ENCODE data around the gene TNNT1.
"Not testable (repeated sequence)": the region's sequence is repeated elsewhere in the genome, so short reads cannot be mapped to it uniquely, and the experiment has no call there.

Gene TNNT1, protein sequence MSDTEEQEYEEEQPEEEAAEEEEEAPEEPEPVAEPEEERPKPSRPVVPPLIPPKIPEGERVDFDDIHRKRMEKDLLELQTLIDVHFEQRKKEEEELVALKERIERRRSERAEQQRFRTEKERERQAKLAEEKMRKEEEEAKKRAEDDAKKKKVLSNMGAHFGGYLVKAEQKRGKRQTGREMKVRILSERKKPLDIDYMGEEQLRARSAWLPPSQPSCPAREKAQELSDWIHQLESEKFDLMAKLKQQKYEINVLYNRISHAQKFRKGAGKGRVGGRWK

GRCh38 chr19:55149078-55150003 is at the start of gene TNNT1:
Gene TNNT1, minus strand, starts transcription at chr19:55149206. Its CDS starts 2,049 bp downstream, at chr19:55147157.
- no peak for DNase-seq (ENCODE audit: low read depth in 2 of 3, low spot score in 2 of 3)

DNA sequence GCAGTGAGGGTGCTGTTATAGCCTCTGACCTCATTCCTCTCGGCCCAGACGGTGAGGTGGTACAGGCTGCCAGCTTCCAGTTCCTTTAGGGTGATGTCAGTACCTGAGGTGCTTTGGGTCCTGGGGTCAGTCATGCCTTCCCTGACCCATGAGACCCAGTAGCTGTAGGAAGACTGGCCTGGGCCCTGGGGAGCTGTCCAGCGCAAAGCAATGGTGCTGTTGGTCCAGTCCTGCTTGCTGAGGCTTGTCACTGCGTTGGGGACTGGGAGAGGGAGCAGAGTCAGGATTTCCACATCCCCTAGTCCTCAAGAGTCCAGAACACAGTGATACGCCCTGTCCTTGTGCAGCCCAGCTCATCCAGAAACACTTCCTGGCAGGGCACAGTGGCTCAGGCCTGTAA is 49.6 kb upstream of the TNNT1 start:
- DNase-seq (ENCODE audit: low read depth in 2 of 3, low spot score in 2 of 3): no peak

- DNase-seq (ENCODE audit: low read depth in 2 of 3, low spot score in 2 of 3): no peak
Measured at GRCh38 chr19:55197528-55197927, 48.5 kb upstream of the TNNT1 start.

DNA sequence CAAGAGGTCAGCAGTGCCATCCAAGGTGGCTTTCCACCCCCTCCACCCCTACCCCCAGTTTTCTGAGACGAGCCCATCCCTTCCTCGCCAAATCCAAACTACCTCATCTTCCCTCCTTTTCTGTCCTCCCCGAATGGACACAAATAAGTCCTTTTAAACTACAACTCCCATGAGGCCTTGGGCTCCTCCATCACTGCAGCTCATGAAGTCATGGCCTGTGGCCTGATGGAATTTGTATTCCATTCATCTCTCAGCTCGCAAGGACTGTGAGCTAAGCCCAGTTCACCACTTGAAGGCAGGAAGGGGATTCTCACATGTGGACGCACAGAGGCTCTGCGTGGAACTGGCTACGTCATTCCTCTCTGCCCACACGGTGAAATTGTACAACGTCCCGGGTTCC is 47.8 kb upstream of the TNNT1 start:
- no peak for DNase-seq (ENCODE audit: low read depth in 2 of 3, low spot score in 2 of 3)

- DNase-seq (ENCODE audit: low read depth in 2 of 3, low spot score in 2 of 3): no peak
Measured at GRCh38 chr19:55193481-55193880, 44.5 kb upstream of the TNNT1 start.

GRCh38 chr19:55189403-55189835 is 40.4 kb upstream of the TNNT1 start:
- DNase-seq (ENCODE audit: low read depth in 2 of 3, low spot score in 2 of 3): no peak

DNA sequence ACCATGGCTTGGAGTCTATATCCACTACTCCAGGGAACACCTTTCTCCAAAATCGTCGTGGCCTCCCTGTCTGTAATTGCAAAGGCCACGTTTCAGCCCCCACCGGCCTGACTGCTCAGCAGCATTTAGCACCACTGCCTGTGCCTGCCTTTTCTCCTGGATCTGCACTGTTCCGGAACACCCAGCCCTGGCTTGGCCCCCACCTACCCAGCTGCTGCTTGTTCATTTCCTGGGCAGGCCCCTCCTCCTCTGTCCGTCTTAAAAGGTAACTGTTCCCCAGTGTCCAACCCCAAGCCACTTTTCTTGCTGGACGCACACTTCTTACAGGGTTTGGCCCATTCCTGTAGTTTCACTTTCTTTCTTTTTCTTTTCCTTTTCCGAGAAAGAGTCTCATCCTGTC is 39.6 kb upstream of the TNNT1 start:
- DNase-seq (ENCODE audit: low read depth in 2 of 3, low spot score in 2 of 3): no peak

- no peak for DNase-seq (ENCODE audit: low read depth in 2 of 3, low spot score in 2 of 3)
Measured at GRCh38 chr19:55186080-55186479, 37.1 kb upstream of the TNNT1 start.

- DNase-seq (ENCODE audit: low read depth in 2 of 3, low spot score in 2 of 3): no peak
Measured at GRCh38 chr19:55181740-55182139, 32.7 kb upstream of the TNNT1 start.

GRCh38 chr19:55179606-55180484 is 30.8 kb upstream of the TNNT1 start, which contains the start of gene SYT5:
Gene SYT5, minus strand, starts transcription at chr19:55180289. Its CDS starts 1,248 bp downstream, at chr19:55179041.
- peak in 2 of 3 experiments; percentile 42 to 47 for DNase-seq (ENCODE audit: low read depth in 2 of 3, low spot score in 2 of 3)

DNA sequence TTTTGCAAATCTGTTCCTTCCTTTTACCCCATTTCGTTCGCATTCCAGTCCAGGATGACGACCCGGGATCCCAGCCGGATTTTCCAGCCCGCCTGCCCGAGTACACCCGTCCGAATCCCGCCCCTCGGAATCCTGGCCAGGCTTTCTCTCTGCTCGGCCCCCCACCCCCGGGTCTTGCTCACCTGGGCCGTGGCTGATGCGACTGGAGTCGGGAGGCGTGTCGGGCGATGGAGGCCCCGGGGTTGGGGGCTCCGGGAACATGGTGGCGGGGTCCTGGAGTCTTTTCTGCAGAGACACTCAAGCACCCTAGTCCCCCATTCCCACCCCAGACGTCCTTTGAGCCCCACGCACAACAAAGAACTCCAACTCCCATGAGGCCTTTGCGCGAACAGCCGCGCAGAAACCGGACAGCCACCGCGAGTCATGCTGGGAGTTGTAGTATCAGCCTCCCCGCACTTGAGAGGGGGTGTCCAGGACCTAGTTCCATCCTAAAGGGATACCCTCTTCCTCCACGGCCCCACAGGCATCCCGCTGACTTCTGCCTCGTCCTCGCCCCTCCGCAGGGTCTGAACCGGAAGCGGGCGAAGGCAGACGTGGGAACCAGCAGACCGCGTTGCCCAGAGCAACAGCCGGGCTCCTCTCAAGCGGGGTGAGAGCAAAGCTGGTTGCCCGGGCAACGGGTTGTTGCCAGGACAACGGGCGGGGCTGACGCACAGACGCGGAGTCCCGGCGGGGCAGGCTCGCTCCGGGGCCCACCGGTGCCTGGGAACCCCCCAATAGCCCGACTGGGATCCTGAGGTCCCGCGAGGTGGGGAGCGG is 30.0 kb upstream of the TNNT1 start:
- peak; percentile 79 to 87 (median 82) for DNase-seq (ENCODE audit: low read depth in 2 of 3, low spot score in 2 of 3)

DNA sequence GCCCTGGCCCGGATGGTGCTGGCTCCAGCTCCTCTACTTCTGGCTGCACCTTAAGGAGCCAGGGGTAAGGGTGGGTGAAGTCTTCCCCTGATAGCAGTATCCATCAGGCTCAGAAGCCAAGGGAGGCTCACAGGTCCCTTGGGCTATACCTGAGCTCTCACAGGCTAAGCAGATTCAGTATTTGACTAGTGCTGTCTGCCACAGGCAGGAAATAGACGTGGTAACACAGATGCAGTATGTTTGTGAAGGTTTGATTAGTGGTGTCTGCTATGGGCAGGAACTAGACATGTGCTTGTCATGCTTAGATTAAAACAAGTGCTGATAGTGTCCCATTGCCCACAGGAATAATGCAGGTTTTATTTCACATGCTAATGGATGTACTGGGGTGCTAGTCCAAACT is 27.1 kb upstream of the TNNT1 start:
- no peak for DNase-seq (ENCODE audit: low read depth in 2 of 3, low spot score in 2 of 3)

GRCh38 chr19:55175117-55175867 is 26.3 kb upstream of the TNNT1 start:
- DNase-seq (ENCODE audit: low read depth in 2 of 3, low spot score in 2 of 3): no peak

DNA sequence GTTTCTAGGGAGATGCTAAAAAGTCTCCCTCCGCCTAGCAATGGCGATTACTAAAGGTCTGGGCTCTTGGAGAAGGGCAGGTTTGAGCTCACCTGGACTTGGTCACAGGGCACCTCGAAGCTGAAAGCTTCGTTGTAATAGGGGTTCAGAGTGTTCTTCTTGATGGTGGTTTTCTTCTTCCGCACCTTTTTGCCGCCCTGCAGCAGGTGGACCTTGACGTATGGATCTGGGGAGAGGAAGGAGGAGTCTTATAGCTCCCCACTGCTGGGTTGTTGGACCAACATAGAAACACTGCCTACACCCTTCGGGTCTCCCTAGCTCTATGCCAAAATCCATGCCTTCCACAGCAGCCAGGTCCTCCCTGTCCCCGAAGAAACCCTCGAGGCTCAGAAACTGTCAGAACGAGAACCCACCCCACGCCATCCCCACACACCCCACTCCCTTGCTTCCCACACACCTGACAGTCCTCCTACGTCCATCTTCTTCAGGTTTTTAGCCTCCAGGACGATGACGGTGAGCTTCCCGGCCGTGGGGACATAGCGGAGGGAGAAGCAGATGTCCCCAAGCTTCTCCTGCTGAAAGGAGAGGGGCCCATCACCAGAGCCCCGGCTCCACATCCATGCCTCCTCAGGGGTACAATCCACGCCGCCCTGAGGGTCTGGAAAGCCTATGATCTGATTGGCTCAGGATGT is 25.6 kb upstream of the TNNT1 start:
- DNase-seq (ENCODE audit: low read depth in 2 of 3, low spot score in 2 of 3): no peak

- DNase-seq (ENCODE audit: low read depth in 2 of 3, low spot score in 2 of 3): peak in 1 of 3 experiments; percentile 20
Measured at GRCh38 chr19:55173714-55174409, 24.9 kb upstream of the TNNT1 start.

DNA sequence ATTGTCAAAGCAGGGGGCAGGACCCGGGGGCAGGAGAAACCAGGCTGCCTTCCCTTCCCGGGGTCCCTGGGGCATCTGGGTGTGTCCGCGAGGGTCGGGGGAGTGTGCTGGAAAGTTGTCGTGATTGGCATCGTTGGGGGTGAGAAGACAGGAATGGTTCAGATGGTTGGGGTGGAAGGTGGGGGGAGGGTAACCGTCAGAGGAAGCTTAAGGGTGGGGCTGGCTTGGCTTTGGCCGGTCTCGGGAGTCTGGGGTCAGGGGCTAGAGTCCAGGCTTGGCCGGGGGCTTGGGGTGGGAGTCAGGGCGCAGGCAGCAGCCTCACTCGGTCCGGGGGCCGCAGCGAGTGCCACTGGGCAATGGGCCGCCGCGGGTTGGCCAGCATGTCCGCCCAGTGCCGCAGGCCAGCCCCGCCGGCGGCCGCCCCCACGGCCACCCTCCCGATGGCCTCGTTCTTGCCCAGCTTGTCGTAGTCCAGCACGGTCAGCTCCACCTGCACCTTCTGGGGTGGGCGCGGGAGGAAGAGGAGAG is 24.2 kb upstream of the TNNT1 start:
- no peak for DNase-seq (ENCODE audit: low read depth in 2 of 3, low spot score in 2 of 3)

- DNase-seq (ENCODE audit: low read depth in 2 of 3, low spot score in 2 of 3): no peak
Measured at GRCh38 chr19:55172741-55173140, 23.7 kb upstream of the TNNT1 start.

DNA sequence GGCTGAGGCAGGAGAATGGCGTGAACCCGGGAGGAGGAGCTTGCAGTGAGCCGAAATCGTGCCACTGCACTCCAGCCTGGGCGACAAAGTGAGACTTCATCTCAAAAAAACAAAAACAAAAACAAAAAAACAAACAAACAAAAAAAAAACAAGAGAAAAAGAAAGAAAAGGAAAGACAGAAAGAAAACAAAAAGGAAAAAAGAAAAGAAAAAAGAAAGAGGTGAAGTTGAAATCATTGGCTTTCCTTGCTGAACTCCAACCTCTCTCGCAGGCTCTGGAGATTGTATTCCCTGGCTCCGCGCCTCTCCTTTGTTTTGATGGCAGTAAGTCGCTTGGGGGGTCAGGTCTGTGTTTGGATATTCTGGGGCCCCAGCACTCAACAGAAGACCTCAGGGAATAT is 23.3 kb upstream of the TNNT1 start:
- DNase-seq (ENCODE audit: low read depth in 2 of 3, low spot score in 2 of 3): not testable (repeated sequence)
